K562 (cell line): ENCODE measurements around the gene PNP. TPM values are rescaled to one million over a fixed set of nuclear protein-coding genes. Genes with fewer than 3 reads are reported as not detected.
A peak's percentile ranks its signal among the peaks of the same experiment; 100 is the strongest.

Experiments
- JUND ChIP-seq, 2 experiments: IDR thresholded peaks; 2 replicates in 1 of 2; 3 replicates in 1 of 2; pipeline ENCODE4 v1.6.1; 2011; ENCODE audit warnings: borderline replicate concordance in 2 of 2, low read depth in 2 of 2, low read length in 2 of 2, improper control_type of control experiment in 1 of 2, missing biosample characterization in 1 of 2, missing genetic modification characterization in 1 of 2, missing genetic modification reagents in 1 of 2
- NR2C2 ChIP-seq, 2 experiments: fragments of 200-800 bp in 1 of 2; sonication (Bioruptor generic) in 1 of 2; sonication (generic) in 1 of 2; formaldehyde crosslinking in 1 of 2; IDR thresholded peaks; 2 replicates each; pipeline versions ENCODE4 v1.6.1 to v1.8.0; 2016 to 2022; ENCODE audit warnings: mild to moderate bottlenecking in 1 of 2, missing compliant biosample characterization in 1 of 2, missing genetic modification characterization in 1 of 2, missing genetic modification reagents in 1 of 2
- NRF1 ChIP-seq, 2 experiments: fragments of 450-650 bp; IDR thresholded peaks in 1 of 2; conservative IDR thresholded peaks in 1 of 2; 2 replicates each; pipeline ENCODE4 v1.6.1; 2014; ENCODE audit warnings: mild to moderate bottlenecking in 2 of 2
- RBM15 ChIP-seq: fragments of 200-400 bp; formaldehyde crosslinking; IDR thresholded peaks from 2 replicates; pipeline ENCODE4 v1.6.1; 2018; ENCODE audit warnings: mild to moderate bottlenecking, low read length, moderate library complexity; ENCODE audit not compliant: insufficient read depth
- SNIP1 ChIP-seq: fragments of 450-650 bp; IDR thresholded peaks from 2 replicates; pipeline ENCODE4 v1.7.1; 2017; ENCODE audit warnings: low read depth, mild to moderate bottlenecking
- ZNF23 ChIP-seq: fragments of 250-450 bp; sonication (Bioruptor Pico); IDR thresholded peaks from 2 replicates; pipeline ENCODE4 v1.4.0; 2020; ENCODE audit warnings: mild to moderate bottlenecking
- ZNF41 ChIP-seq: fragments of 250-450 bp; sonication (Bioruptor Pico); conservative IDR thresholded peaks from 2 replicates; pipeline ENCODE4 v1.4.0; 2020; ENCODE audit warnings: mild to moderate bottlenecking
- ZNF589 ChIP-seq: fragments of 200-800 bp; sonication (Bioruptor generic); IDR thresholded peaks from 2 replicates; pipeline ENCODE4 v1.6.1; 2016; ENCODE audit warnings: low read depth, missing genetic modification characterization, missing compliant biosample characterization
- polyA plus RNA-seq, 8 experiments: library from polyadenylated mRNA; depleted of rRNA in 4 of 8; stranded (reverse) in 5 of 8; unstranded in 3 of 8; fragments of >200 nt; fragmentation: Nextera tagmentation in 2 of 8; fragmentation: Illumina TruSeq in 1 of 8; extraction: Ambion mirVana in 2 of 8; extraction: Trizol in 1 of 8; gene quantifications; 2 replicates each; pipeline versions ENCODE4 v1.2.1 to v1.2.3, GENCODE V29; 2011 to 2014; ENCODE audit warnings: inconsistent platforms in 1 of 8, missing spikeins in 1 of 8
- total RNA-seq, 7 experiments: library from RNA; depleted of rRNA in 6 of 7; stranded (reverse); fragments of >200 nt in 6 of 7; fragmentation: Illumina TruSeq in 2 of 7; extraction: Trizol in 2 of 7; gene quantifications; 2 replicates each; pipeline versions ENCODE4 v1.2.1 to v1.2.3, GENCODE V29; 2011 to 2021; ENCODE audit warnings: low replicate concordance in 1 of 7
- TF ChIP-seq, protein P1 (sequence below): fragments of 450-650 bp; IDR thresholded peaks from 2 replicates; pipeline ENCODE4 v1.6.1; 2016; ENCODE audit warnings: missing biosample characterization, missing genetic modification characterization
- TF ChIP-seq, protein P2 (sequence below), 2 experiments: fragments of 450-650 bp; IDR thresholded peaks; 2 replicates each; pipeline ENCODE4 v1.6.1; 2018; ENCODE audit warnings: mild to moderate bottlenecking in 2 of 2, low read depth in 1 of 2; ENCODE audit not compliant: partially characterized antibody in 2 of 2
- TF ChIP-seq, protein P3 (sequence below), 2 experiments: fragments of 450-650 bp; conservative IDR thresholded peaks; 2 replicates each; pipeline ENCODE4 v1.6.1; 2017; ENCODE audit warnings: mild to moderate bottlenecking in 2 of 2, moderate library complexity in 2 of 2
- TF ChIP-seq, protein P4 (sequence below): fragments of 200-800 bp; sonication (Bioruptor generic); IDR thresholded peaks from 2 replicates; pipeline ENCODE4 v1.6.1; 2017; ENCODE audit warnings: missing genetic modification characterization, missing compliant biosample characterization
- TF ChIP-seq, protein P5 (sequence below): fragments of 200-800 bp; sonication (Bioruptor generic); IDR thresholded peaks from 2 replicates; pipeline ENCODE4 v1.6.1; 2017; ENCODE audit warnings: missing genetic modification characterization, missing compliant biosample characterization

PNP gene
- total and polyA plus RNA-seq, 9 of the 15 experiments (the other 6 are each of a cell fraction or from before 2014, with no cell fraction given) = 92.5 to 288 (median 137) TPM

DNA sequence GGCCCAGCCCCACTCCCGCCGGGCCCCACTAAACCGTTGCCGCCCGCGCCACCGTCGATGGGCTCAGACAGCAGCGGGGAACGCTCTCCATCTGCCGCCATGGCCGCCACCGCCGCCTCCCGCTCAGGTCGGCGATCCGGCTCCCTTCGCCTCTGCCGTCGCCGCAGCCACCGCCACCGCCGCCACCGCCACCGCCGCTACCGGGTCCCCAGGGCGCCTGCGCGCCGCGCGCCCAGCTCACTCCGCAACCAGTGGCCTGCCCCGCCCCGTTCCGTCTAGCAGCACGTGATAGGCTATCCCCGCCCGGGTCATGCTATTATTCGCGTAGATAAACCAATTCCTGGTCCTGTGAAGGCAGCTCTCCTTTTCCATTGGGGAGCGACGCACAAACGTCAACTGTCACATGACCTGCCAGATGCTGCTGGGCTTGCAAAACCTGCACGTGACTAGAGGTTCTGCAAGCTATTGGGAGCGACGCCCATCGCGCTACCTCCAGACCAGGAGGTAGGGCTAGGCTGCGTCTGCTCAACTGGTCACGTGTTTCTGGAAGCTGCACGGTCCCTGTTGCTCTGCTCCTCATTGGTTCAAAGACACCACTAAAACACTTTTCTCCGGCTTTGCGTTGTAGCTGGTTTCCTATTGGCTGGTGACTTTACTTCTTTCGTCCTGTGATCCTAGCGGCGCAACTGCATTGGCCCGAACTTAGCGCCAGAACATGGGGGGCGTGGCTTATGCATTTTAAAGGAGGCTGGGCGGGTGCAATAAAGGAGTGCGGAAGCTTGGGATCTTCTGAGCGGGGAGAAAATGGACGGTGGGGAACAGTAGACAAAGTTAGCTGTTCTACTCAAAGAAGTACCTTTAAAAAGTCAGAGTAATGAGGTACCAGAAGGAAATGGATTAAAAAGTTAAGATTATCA is 7.7 kb upstream of the PNP start, which contains the start of gene PIP4P1 (continued):
- TF ChIP-seq JUND (IDR thresholded peaks at IDR 0.05; ENCODE audit: borderline replicate concordance, low read depth, low read length) = peak; percentile 68
- TF ChIP-seq JUND (tag; IDR thresholded peaks at IDR 0.05; ENCODE audit: borderline replicate concordance, low read depth, low read length) = no peak; the same call in 2 of the 3 replicates
- TF ChIP-seq, protein P1, sequence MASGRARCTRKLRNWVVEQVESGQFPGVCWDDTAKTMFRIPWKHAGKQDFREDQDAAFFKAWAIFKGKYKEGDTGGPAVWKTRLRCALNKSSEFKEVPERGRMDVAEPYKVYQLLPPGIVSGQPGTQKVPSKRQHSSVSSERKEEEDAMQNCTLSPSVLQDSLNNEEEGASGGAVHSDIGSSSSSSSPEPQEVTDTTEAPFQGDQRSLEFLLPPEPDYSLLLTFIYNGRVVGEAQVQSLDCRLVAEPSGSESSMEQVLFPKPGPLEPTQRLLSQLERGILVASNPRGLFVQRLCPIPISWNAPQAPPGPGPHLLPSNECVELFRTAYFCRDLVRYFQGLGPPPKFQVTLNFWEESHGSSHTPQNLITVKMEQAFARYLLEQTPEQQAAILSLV (tag) = no peak
- TF ChIP-seq RBM15 = no peak
- TF ChIP-seq ZNF41 (CRISPR knock-in tag) = no peak
- TF ChIP-seq, protein P2, sequence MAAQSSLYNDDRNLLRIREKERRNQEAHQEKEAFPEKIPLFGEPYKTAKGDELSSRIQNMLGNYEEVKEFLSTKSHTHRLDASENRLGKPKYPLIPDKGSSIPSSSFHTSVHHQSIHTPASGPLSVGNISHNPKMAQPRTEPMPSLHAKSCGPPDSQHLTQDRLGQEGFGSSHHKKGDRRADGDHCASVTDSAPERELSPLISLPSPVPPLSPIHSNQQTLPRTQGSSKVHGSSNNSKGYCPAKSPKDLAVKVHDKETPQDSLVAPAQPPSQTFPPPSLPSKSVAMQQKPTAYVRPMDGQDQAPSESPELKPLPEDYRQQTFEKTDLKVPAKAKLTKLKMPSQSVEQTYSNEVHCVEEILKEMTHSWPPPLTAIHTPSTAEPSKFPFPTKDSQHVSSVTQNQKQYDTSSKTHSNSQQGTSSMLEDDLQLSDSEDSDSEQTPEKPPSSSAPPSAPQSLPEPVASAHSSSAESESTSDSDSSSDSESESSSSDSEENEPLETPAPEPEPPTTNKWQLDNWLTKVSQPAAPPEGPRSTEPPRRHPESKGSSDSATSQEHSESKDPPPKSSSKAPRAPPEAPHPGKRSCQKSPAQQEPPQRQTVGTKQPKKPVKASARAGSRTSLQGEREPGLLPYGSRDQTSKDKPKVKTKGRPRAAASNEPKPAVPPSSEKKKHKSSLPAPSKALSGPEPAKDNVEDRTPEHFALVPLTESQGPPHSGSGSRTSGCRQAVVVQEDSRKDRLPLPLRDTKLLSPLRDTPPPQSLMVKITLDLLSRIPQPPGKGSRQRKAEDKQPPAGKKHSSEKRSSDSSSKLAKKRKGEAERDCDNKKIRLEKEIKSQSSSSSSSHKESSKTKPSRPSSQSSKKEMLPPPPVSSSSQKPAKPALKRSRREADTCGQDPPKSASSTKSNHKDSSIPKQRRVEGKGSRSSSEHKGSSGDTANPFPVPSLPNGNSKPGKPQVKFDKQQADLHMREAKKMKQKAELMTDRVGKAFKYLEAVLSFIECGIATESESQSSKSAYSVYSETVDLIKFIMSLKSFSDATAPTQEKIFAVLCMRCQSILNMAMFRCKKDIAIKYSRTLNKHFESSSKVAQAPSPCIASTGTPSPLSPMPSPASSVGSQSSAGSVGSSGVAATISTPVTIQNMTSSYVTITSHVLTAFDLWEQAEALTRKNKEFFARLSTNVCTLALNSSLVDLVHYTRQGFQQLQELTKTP (IDR thresholded peaks at IDR 0.05; ENCODE audit: low read depth in 1 of 2, partially characterized antibody in 2 of 2) = peak in 1 of 2 experiments; percentile 23
- no peak for TF ChIP-seq ZNF23 (CRISPR knock-in tag)
- TF ChIP-seq NRF1 (conservative IDR thresholded peaks at IDR 0.05 in 1 of 2, IDR thresholded peaks at IDR 0.05 in 1 of 2) = peak; percentile 93 to 94
- TF ChIP-seq ZNF589 (CRISPR knock-in tag) = peak; percentile 87
- TF ChIP-seq SNIP1 = no peak
- TF ChIP-seq, protein P3, sequence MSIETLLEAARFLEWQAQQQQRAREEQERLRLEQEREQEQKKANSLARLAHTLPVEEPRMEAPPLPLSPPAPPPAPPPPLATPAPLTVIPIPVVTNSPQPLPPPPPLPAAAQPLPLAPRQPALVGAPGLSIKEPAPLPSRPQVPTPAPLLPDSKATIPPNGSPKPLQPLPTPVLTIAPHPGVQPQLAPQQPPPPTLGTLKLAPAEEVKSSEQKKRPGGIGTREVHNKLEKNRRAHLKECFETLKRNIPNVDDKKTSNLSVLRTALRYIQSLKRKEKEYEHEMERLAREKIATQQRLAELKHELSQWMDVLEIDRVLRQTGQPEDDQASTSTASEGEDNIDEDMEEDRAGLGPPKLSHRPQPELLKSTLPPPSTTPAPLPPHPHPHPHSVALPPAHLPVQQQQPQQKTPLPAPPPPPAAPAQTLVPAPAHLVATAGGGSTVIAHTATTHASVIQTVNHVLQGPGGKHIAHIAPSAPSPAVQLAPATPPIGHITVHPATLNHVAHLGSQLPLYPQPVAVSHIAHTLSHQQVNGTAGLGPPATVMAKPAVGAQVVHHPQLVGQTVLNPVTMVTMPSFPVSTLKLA (conservative IDR thresholded peaks at IDR 0.05) = peak; percentile 97
- TF ChIP-seq, protein P4, sequence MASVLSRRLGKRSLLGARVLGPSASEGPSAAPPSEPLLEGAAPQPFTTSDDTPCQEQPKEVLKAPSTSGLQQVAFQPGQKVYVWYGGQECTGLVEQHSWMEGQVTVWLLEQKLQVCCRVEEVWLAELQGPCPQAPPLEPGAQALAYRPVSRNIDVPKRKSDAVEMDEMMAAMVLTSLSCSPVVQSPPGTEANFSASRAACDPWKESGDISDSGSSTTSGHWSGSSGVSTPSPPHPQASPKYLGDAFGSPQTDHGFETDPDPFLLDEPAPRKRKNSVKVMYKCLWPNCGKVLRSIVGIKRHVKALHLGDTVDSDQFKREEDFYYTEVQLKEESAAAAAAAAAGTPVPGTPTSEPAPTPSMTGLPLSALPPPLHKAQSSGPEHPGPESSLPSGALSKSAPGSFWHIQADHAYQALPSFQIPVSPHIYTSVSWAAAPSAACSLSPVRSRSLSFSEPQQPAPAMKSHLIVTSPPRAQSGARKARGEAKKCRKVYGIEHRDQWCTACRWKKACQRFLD (CRISPR knock-in tag) = peak; percentile 62; the same call in 1 of the 2 replicates
- TF ChIP-seq, protein P5, sequence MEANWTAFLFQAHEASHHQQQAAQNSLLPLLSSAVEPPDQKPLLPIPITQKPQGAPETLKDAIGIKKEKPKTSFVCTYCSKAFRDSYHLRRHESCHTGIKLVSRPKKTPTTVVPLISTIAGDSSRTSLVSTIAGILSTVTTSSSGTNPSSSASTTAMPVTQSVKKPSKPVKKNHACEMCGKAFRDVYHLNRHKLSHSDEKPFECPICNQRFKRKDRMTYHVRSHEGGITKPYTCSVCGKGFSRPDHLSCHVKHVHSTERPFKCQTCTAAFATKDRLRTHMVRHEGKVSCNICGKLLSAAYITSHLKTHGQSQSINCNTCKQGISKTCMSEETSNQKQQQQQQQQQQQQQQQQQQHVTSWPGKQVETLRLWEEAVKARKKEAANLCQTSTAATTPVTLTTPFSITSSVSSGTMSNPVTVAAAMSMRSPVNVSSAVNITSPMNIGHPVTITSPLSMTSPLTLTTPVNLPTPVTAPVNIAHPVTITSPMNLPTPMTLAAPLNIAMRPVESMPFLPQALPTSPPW (CRISPR knock-in tag) = peak; percentile 70
- TF ChIP-seq NR2C2 (CRISPR knock-in tag; IDR thresholded peaks at IDR 0.05) = no peak
- peak; percentile 83 for TF ChIP-seq NR2C2 (tag; IDR thresholded peaks at IDR 0.05)
